Vagina (tissue), 2 donors: ENCODE results near the gene NDUFA9. TPM values are rescaled to one million over a fixed set of nuclear protein-coding genes. Genes with fewer than 3 reads are reported as not detected.

Source experiments
- DNase-seq, 2 donors: peaks; one replicate each; pipeline ENCODE4 v3.0.0-alpha.2; 2017; ENCODE audit errors: extremely low spot score in 2 of 2
- H3K27ac ChIP-seq: fragments of 200-600 bp; sonication (generic); one replicate; pipeline ENCODE4 v1.5.1; 2019
- H3K27me3 ChIP-seq: fragments of 200-600 bp; sonication (generic); one replicate; pipeline ENCODE4 v1.5.1; 2019
- H3K36me3 ChIP-seq, 2 donors: fragments of 200-600 bp; sonication (generic); one replicate each; pipeline ENCODE4 v1.5.1; 2017 to 2019
- H3K4me1 ChIP-seq: fragments of 200-600 bp; sonication (generic); one replicate; pipeline ENCODE4 v1.5.1; 2019
- H3K4me3 ChIP-seq, 2 donors: fragments of 200-600 bp; sonication (generic); 1 replicate in 1 of 2; 2 replicates in 1 of 2; pipeline ENCODE4 v1.5.1; 2016 to 2019
- H3K9me3 ChIP-seq: fragments of 200-600 bp; sonication (generic); one replicate; pipeline ENCODE4 v1.5.1; 2019
- CTCF ChIP-seq, 3 experiments: fragments of 450-650 bp in 2 of 3; fragments of 200-600 bp in 1 of 3; sonication (generic) in 1 of 3; IDR thresholded peaks; one replicate each; pipeline ENCODE4 v1.5.1; 2017 to 2019; ENCODE audit warnings: antibody characterized with exemption in 3 of 3, mild to moderate bottlenecking in 2 of 3, moderate library complexity in 2 of 3
- POLR2A ChIP-seq, 2 donors: fragments of 450-650 bp; IDR thresholded peaks; one replicate each; pipeline ENCODE4 v1.6.1; 2017; ENCODE audit warnings: antibody characterized with exemption in 2 of 2, mild to moderate bottlenecking in 2 of 2, moderate library complexity in 2 of 2
- POLR2AphosphoS5 ChIP-seq, 2 donors: sonication (generic); formaldehyde crosslinking; IDR thresholded peaks; one replicate each; pipeline ENCODE4 v1.9.0; 2017; ENCODE audit warnings: antibody characterized with exemption in 2 of 2, mild to moderate bottlenecking in 2 of 2, low read depth in 1 of 2; ENCODE audit not compliant: insufficient read depth in 1 of 2
- intact Hi-C: fragments of 100-400 bp; cut with DNase I; formaldehyde crosslinking; loops from one replicate; pipeline ENCODE4 v1.15.1; 2023
- total RNA-seq: library from RNA; depleted of rRNA; stranded (reverse); fragments of >200 nt; gene quantifications from one replicate; pipeline ENCODE4 v1.2.3, GENCODE V29; 2016

The NDUFA9 gene
- total RNA-seq, result 49.6 TPM

- Histone ChIP-seq H3K27me3 (no peaks in the 10 kb centered on the region), H3K4me3 (peak within 1 kb of the TSS; percentile 68 to 70), H3K9me3 (no peaks in the 10 kb centered on the region), H3K4me1 (peaks cover 28% of the 10 kb centered on the region), H3K36me3 (no peaks in the 10 kb centered on the region), H3K27ac (peak within 1 kb of the TSS; percentile 79)
- intact Hi-C loops, result no loop called here
- no peak for DNase-seq
- TF ChIP-seq CTCF (IDR thresholded peaks at IDR 0.05) (no peak), POLR2AphosphoS5 (IDR thresholded peaks at IDR 0.05; ENCODE audit: insufficient read depth in 1 of 2, low read depth in 1 of 2) (peak; percentile 80 to 99), POLR2A (IDR thresholded peaks at IDR 0.05) (no peak)
Measured at GRCh38 chr12:4648501-4649357, at the start of gene NDUFA9, which contains the start of gene AKAP3. Gene NDUFA9, plus strand, starts transcription at chr12:4649114. Its CDS starts 13 bp downstream, at chr12:4649127. Gene AKAP3, minus strand, starts transcription at chr12:4649051. Its CDS starts 10,855 bp downstream, at chr12:4638196.

- intact Hi-C loops, result no loop called here
Measured at GRCh38 chr12:4603421-4603820, 45.5 kb upstream of the NDUFA9 start.

GRCh38 chr12:4603946-4604345 lies 45.0 kb upstream of the NDUFA9 start:
- no peak for DNase-seq
- no peaks in the 10 kb centered on the region for H3K9me3 ChIP-seq
- no peaks in the 10 kb centered on the region for H3K36me3 ChIP-seq
- H3K27ac ChIP-seq, result no peak overlapping the region
- intact Hi-C loops, result no loop called here
- peaks cover 23% of the 10 kb centered on the region for H3K4me1 ChIP-seq
- H3K27me3 ChIP-seq, result no peaks in the 10 kb centered on the region
- no peak for TF ChIP-seq CTCF (IDR thresholded peaks at IDR 0.05)
- no peak for TF ChIP-seq POLR2AphosphoS5 (IDR thresholded peaks at IDR 0.05; ENCODE audit: insufficient read depth in 1 of 2, low read depth in 1 of 2)
- TF ChIP-seq POLR2A (IDR thresholded peaks at IDR 0.05), result no peak
- no peak overlapping the region for H3K4me3 ChIP-seq

More at GRCh38 chr12:4603421-4603820, 45.5 kb upstream of the NDUFA9 start:
- Histone ChIP-seq H3K36me3 (no peaks in the 10 kb centered on the region), H3K9me3 (no peaks in the 10 kb centered on the region), H3K27me3 (no peaks in the 10 kb centered on the region), H3K4me3 (no peak overlapping the region), H3K4me1 (peaks cover 23% of the 10 kb centered on the region), H3K27ac (no peak overlapping the region)
- no peak for DNase-seq
- no peak for TF ChIP-seq POLR2AphosphoS5 (IDR thresholded peaks at IDR 0.05; ENCODE audit: insufficient read depth in 1 of 2, low read depth in 1 of 2)
- TF ChIP-seq POLR2A (IDR thresholded peaks at IDR 0.05), result no peak
- TF ChIP-seq CTCF (IDR thresholded peaks at IDR 0.05), result no peak

GRCh38 chr12:4604684-4605193 lies 44.2 kb upstream of the NDUFA9 start:
- H3K27me3 ChIP-seq, result no peaks in the 10 kb centered on the region
- TF ChIP-seq CTCF (IDR thresholded peaks at IDR 0.05) (peak; percentile 65 to 92 (median 82)), POLR2AphosphoS5 (IDR thresholded peaks at IDR 0.05; ENCODE audit: insufficient read depth in 1 of 2, low read depth in 1 of 2) (peak; percentile 65 to 82), POLR2A (IDR thresholded peaks at IDR 0.05) (no peak)
- H3K4me3 ChIP-seq, result peak overlapping the region; percentile 72 to 73
- peak overlapping the region; percentile 64 for H3K27ac ChIP-seq
- H3K4me1 ChIP-seq, result peaks cover 23% of the 10 kb centered on the region
- H3K36me3 ChIP-seq, result no peaks in the 10 kb centered on the region
- DNase-seq, result no peak
- no peaks in the 10 kb centered on the region for H3K9me3 ChIP-seq
- intact Hi-C loops, result no loop called here

GRCh38 chr12:4607056-4607455 lies 41.9 kb upstream of the NDUFA9 start:
- intact Hi-C loops, result no loop called here
- peaks cover 23% of the 10 kb centered on the region for H3K4me1 ChIP-seq
- no peak overlapping the region for H3K4me3 ChIP-seq
- H3K36me3 ChIP-seq, result peaks cover 0 to 17% of the 10 kb centered on the region in 2 donors
- H3K9me3 ChIP-seq, result no peaks in the 10 kb centered on the region
- H3K27me3 ChIP-seq, result no peaks in the 10 kb centered on the region
- H3K27ac ChIP-seq, result no peak overlapping the region
- no peak for DNase-seq
- no peak for TF ChIP-seq POLR2A (IDR thresholded peaks at IDR 0.05)
- no peak for TF ChIP-seq CTCF (IDR thresholded peaks at IDR 0.05)
- TF ChIP-seq POLR2AphosphoS5 (IDR thresholded peaks at IDR 0.05; ENCODE audit: insufficient read depth in 1 of 2, low read depth in 1 of 2), result no peak
